GM23248 (cell line): ENCODE data around the gene DESI1.
"Not testable (repeated sequence)": the region's sequence is repeated elsewhere in the genome, so short reads cannot be mapped to it uniquely, and the experiment has no call there.

Experiments used
- EZH2 ChIP-seq: fragments of 200-600 bp; sonication (generic); IDR thresholded peaks from 2 replicates; pipeline ENCODE4 v1.6.1; 2018; ENCODE audit warnings: antibody characterized with exemption, mild to moderate bottlenecking; ENCODE audit not compliant: insufficient read depth, poor library complexity, severe bottlenecking
- EZH2phosphoT487 ChIP-seq: fragments of 200-600 bp; sonication (generic); IDR thresholded peaks from 2 replicates; pipeline ENCODE4 v1.6.1; 2018; ENCODE audit warnings: antibody characterized with exemption, moderate library complexity, mild to moderate bottlenecking, low read depth; ENCODE audit not compliant: insufficient read depth

- TF ChIP-seq EZH2, EZH2phosphoT487: not testable (repeated sequence)
These were observed 27.4 kb downstream of the DESI1 start for GRCh38 chr22:41593336-41593960.
